T-helper 1 cell treated with Interleukin-12 subunit alpha and Interleukin-12 subunit beta and Interleukin-4 antibody, amounts not matched to agents 30 μg/mL and 1 μg/mL, for 36 hours (primary cell): ENCODE measurements around the gene CDR2.

Source experiments
- H3K27ac Mint-ChIP-seq: one replicate; pipeline ENCODE4 v1.8.0; 2021; ENCODE audit warnings: mild to moderate bottlenecking, mixed read lengths
- H3K27me3 Mint-ChIP-seq: one replicate; pipeline ENCODE4 v1.8.0; 2021; ENCODE audit warnings: low read depth, mixed read lengths
- H3K36me3 Mint-ChIP-seq: one replicate; pipeline ENCODE4 v1.8.0; 2021; ENCODE audit warnings: low read depth, mixed read lengths
- H3K4me1 Mint-ChIP-seq: one replicate; pipeline ENCODE4 v1.8.0; 2021; ENCODE audit warnings: low read depth, mixed read lengths
- H3K4me3 Mint-ChIP-seq: one replicate; pipeline ENCODE4 v1.8.0; 2021; ENCODE audit warnings: mild to moderate bottlenecking, moderate library complexity, mixed read lengths
- H3K9me3 Mint-ChIP-seq: one replicate; pipeline ENCODE4 v1.8.0; 2021; ENCODE audit warnings: mixed read lengths

The CDR2 gene

DNA sequence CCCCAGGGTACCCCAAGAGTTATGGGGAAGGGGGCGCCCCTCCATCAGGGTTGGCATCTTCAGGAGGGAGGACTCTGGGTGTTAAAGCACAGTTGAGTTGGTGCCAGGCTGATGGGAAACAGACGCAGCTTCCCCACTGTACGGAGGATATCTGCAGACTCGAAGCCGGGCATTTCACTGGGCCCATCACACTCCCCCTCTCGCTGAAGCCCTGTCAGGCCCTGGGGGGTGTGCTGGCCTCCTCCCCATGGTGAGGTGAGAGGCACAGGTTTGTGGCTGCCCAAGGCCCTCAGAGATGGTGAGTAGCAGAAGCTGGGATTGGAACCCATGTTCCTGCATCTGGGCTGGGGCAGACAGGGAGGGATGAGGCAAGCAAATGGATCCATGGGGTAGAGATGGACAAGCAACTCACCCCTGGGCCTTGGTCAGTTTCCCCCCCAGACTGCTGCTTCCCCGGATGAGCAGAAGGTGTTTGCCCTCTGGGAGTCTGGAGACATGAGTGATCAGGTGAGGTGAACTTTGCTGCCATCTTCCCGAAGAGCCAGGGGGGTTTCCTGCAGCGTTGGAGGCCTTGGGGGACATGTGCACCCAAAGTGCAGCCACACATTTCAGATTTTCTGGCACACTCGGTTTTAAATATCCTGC is 46.2 kb downstream of the CDR2 start:
- no peaks in the 10 kb centered on the region for H3K9me3 Mint-ChIP-seq
- no peak overlapping the region for H3K4me3 Mint-ChIP-seq
- H3K27me3 Mint-ChIP-seq = no peaks in the 10 kb centered on the region
- H3K36me3 Mint-ChIP-seq = peaks cover 23% of the 10 kb centered on the region
- peaks cover 5% of the 10 kb centered on the region for H3K4me1 Mint-ChIP-seq
- H3K27ac Mint-ChIP-seq = no peak overlapping the region

DNA sequence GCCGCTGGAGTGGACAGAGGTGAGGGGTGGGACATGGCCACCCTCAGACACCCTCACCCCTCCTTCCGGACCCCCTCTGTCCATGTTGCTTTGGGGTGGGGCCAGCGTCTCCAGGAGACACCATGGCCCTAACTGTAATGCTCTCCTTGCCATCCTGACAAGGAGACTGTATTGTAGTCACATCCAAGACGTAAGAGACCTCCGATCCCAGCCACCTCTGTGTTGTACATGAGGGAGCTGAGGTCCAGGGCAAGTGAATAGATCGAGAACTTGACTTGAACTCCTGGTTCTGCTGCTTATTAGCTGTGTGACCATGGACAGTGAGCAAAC is 47.0 kb downstream of the CDR2 start:
- H3K27ac Mint-ChIP-seq = no peak overlapping the region
- no peak overlapping the region for H3K4me3 Mint-ChIP-seq
- H3K36me3 Mint-ChIP-seq = peaks cover 22% of the 10 kb centered on the region
- no peaks in the 10 kb centered on the region for H3K27me3 Mint-ChIP-seq
- peaks cover 5% of the 10 kb centered on the region for H3K4me1 Mint-ChIP-seq
- no peaks in the 10 kb centered on the region for H3K9me3 Mint-ChIP-seq

DNA sequence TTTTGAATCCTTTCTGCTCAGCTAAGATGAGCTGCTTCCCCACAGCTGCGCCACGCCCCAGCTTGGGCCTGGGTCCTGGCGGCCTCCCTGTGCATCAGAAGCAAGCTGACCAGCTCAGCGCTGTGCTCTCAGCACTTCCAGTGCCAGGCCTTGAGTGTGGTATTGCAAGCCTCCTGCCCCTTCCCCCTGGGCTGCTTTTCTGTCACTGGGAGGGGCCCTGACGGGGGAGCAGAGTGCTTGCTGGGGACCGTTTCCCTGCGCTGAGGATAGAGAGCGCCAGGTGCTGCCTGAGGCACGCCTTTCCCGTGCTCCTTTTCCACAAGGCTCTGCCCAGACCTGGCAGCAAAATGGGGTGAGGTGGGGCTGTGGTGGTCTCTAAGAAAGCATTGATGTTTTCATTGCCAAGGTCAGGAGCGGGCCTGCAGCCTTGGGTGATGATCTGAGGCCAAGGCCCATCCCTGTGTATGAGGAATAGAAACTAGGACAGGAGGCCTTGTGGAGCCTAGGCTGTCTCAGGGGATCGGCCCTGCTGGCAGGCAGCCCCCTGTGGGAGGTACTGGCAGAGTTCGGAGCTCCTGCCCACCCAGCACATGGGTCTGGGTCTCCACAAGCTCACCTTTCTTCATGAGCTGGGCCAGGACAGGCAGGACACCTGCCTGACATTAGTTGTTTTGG is 47.5 kb downstream of the CDR2 start:
- Mint-ChIP-seq H3K27me3 (no peaks in the 10 kb centered on the region), H3K4me1 (peaks cover 5% of the 10 kb centered on the region), H3K4me3 (no peak overlapping the region), H3K9me3 (no peaks in the 10 kb centered on the region), H3K27ac (no peak overlapping the region), H3K36me3 (peaks cover 17% of the 10 kb centered on the region)

DNA sequence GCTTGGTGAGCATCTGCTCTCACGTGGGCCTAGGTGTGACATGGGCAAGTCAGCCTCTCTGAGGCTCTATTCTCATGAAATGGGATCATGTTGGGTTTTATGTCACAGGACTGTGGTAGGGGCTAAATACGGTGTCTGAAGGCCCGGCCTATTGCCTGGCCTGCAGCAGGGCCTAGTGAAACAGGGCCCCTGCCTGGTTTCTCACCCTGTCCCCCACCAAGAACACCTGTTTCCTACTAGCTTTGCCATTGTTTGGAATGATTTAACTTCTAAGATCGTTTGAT is 48.1 kb downstream of the CDR2 start:
- H3K4me1 Mint-ChIP-seq = peaks cover 6% of the 10 kb centered on the region
- peaks cover 12% of the 10 kb centered on the region for H3K36me3 Mint-ChIP-seq
- H3K9me3 Mint-ChIP-seq = no peaks in the 10 kb centered on the region
- H3K27me3 Mint-ChIP-seq = no peaks in the 10 kb centered on the region
- no peak overlapping the region for H3K27ac Mint-ChIP-seq
- H3K4me3 Mint-ChIP-seq = no peak overlapping the region

DNA sequence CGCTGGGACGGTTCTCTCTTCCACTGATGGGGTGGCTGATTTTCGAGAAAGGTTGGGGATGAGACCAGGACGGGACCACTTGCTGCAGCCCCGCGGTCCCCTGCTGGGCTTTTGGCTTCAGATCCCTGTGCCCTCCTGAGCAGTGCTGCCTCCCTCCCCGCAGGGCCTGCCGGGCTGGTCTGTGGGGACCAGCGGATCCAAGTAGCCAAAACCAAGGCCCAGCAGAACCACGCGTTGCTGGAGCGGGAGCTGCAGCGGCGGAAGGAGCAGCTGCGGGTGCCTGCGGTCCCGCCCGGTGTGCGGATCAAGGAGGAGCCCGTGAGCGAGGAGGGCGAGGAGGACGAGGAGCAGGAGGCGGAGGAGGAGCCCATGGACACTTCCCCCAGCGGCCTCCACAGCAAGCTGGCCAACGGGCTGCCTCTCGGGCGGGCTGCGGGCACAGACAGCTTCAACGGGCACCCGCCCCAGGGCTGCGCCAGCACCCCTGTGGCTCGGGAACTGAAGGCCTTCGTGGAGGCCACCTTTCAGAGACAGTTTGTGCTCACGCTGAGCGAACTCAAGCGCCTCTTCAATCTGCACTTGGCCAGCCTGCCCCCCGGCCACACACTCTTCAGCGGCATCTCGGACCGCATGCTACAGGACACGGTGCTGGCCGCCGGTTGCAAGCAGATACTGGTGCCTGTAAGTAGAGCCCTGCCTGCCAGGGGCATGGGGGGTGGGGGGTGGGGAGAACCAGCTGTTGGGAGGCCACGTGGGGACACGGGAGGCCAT is 48.6 kb downstream of the CDR2 start:
- H3K4me3 Mint-ChIP-seq = no peak overlapping the region
- peaks cover 16% of the 10 kb centered on the region for H3K36me3 Mint-ChIP-seq
- no peaks in the 10 kb centered on the region for H3K27me3 Mint-ChIP-seq
- peaks cover 10% of the 10 kb centered on the region for H3K4me1 Mint-ChIP-seq
- H3K27ac Mint-ChIP-seq = no peak overlapping the region
- H3K9me3 Mint-ChIP-seq = no peaks in the 10 kb centered on the region

DNA sequence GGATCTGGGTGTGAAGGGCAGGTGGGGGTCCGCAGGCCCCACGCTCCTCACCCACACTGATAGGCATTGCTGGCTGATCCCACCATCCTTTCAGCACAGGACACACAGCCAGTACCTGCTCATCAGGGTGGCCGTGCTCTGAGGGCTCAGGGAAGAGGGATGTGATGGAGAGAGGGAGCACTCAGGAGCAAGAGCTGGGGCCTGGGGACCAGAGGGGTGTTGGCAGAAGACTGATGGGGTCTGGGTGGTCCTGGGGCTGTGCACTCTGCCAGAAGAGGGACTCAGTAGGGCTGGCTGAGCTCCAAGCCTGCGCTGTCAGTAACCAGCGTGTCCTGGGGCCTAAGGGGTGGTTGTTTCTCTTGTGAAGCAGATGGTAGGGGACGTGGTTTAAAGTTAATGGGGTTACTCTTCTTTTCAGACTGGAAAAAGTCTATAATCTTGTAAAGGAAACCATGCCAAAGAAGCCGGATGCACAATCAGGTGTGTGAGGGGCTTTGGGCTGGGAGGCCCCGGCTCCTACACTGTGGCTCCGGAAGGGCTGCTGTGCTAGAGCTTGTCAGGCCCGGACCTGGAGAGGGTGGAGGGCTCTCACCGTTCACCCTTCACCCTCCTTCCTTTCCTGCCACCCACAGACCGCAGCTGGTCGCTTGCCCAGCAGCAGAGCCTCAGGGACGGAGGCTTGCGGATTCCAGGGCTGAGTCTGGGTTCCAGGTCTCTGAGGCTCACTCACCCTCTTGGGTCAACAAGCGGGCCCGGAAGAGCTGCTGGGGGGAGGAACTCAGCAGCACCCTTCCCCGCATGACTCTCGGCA is 49.4 kb downstream of the CDR2 start:
- Mint-ChIP-seq H3K4me1 (peaks cover 4% of the 10 kb centered on the region), H3K27ac (no peak overlapping the region), H3K9me3 (no peaks in the 10 kb centered on the region), H3K27me3 (no peaks in the 10 kb centered on the region), H3K36me3 (peaks cover 13% of the 10 kb centered on the region), H3K4me3 (no peak overlapping the region)

DNA sequence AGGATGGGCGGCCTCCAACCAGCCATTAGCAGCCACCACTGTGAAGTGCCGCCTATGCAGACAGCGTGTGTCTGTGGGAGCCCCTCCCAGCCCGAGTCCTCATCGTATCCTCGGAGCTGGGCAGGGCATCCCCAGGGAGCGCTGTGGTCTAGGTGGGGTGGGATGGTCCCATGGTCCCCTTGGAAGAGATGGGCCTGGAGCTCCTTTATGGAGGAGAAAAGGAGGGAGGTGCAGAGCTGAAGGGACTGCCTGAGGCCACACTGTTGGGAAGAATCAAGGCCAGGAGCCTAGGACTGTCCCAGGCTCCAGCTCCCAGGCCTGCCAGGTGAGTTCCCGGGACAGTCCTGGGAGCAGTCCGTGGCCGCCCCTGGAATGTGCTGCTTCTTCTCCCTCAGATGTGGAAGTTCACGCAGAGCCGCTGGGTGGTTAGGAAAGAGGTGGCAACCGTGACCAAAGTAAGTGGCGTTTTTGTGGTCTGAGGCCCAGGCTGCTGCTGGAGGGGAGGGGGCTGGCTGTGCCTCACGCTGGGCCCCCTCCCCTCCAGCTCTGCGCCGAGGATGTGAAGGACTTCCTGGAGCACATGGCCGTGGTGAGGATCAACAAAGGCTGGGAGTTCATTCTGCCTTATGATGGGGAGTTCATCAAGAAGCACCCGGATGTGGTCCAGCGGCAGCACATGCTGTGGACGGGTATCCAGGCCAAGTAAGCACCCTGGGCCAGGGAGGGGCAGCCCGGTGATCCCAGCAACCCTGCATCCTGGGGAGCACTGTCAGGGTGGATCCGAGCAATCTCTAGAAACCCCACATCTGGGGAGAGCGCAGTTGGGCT is 50.2 kb downstream of the CDR2 start:
- peaks cover 17% of the 10 kb centered on the region for H3K36me3 Mint-ChIP-seq
- H3K9me3 Mint-ChIP-seq = no peaks in the 10 kb centered on the region
- H3K27ac Mint-ChIP-seq = no peak overlapping the region

DNA sequence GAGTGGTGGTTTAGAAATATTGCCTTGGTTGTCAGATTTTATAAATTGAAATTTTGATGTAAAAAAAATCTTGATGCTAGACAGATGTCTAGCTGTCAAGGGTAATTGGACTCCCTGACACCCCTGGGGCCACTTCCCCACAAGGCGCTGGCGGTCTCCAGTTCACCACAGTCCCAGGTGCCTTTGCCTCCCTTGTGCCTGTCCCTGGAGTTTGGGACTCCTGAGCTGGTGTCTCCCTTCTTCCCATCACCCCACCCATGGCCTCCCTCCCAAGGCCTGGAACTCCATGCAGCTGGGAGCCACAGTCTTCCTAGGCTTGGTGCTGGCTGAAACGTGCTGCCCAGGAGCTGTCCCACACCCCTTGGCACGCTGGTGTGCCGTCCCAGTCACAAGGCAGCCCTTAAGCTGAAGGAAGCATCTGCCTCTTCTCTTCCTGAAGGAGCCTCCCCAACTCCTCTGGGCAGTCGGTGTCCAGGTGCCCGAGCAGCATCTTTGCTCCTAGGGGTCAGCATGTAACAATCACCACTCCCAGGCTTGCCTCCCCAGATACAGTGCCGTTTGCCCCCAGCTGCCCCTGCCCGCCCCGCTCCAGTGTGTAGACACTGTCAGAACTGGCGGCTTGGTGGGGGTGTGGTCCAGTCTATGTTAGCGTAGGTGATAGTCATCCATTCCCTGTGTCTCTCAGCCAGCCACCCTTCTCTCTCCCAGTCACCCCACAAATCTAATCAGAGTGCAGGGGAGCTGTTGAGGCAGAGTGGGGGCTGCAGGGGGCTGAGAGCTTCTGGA is 51.1 kb downstream of the CDR2 start:
- H3K27me3 Mint-ChIP-seq = no peaks in the 10 kb centered on the region
- H3K9me3 Mint-ChIP-seq = no peaks in the 10 kb centered on the region
- peaks cover 4% of the 10 kb centered on the region for H3K4me1 Mint-ChIP-seq
- H3K27ac Mint-ChIP-seq = no peak overlapping the region
- H3K36me3 Mint-ChIP-seq = peaks cover 17% of the 10 kb centered on the region
- no peak overlapping the region for H3K4me3 Mint-ChIP-seq

More for the DNA sequence above, 50.2 kb downstream of the CDR2 start:
- H3K27me3 Mint-ChIP-seq = no peaks in the 10 kb centered on the region
- H3K4me1 Mint-ChIP-seq = peaks cover 4% of the 10 kb centered on the region
- H3K4me3 Mint-ChIP-seq = no peak overlapping the region

DNA sequence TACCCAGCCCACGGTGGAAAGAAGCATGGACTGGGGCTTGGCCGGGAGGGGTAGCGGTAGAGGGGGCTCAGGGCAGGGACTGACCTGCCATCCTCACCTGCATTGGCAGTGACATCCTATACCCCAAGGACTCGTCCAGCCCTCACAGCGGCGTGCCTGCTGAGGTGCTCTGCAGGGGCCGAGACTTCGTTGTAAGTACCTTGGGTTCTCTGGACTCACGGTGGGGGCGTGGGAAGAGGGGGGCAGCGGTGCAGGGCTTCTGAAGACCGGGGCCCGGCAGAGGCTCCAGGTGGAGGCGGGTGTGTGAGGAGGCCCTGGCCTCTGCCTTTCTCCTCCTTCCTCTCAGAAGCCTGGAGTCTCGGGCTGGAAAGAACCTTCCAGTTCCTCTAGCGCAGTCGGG is 51.7 kb downstream of the CDR2 start:
- Mint-ChIP-seq H3K27me3 (no peaks in the 10 kb centered on the region), H3K9me3 (no peaks in the 10 kb centered on the region), H3K36me3 (peaks cover 17% of the 10 kb centered on the region), H3K27ac (no peak overlapping the region), H3K4me1 (peaks cover 4% of the 10 kb centered on the region), H3K4me3 (no peak overlapping the region)

DNA sequence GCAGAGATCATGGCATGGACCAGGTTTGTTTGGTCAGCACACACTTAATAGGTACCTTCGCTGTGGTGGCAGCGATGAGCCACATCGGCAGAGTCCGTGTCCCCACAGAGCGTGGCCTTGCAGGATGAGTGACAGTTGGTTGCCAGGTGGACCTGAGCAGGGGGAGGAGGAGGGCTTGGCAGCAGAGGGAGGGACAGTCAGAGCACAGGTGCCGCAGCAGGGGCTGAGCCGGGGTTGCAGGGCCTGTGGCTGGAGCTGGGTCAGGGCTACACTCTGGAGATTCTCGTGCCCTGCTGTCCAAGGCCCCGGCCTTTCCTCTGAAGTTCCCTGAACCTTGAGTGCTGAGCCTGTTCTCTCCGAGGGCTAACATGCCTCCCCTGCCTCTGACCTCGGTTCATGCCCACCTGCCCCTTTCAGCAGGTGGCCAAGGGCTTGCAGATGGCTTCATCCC is 52.4 kb downstream of the CDR2 start:
- peaks cover 19% of the 10 kb centered on the region for H3K36me3 Mint-ChIP-seq
- peaks cover 4% of the 10 kb centered on the region for H3K4me1 Mint-ChIP-seq
- no peak overlapping the region for H3K27ac Mint-ChIP-seq
- no peaks in the 10 kb centered on the region for H3K27me3 Mint-ChIP-seq
- H3K9me3 Mint-ChIP-seq = no peaks in the 10 kb centered on the region
- no peak overlapping the region for H3K4me3 Mint-ChIP-seq

DNA sequence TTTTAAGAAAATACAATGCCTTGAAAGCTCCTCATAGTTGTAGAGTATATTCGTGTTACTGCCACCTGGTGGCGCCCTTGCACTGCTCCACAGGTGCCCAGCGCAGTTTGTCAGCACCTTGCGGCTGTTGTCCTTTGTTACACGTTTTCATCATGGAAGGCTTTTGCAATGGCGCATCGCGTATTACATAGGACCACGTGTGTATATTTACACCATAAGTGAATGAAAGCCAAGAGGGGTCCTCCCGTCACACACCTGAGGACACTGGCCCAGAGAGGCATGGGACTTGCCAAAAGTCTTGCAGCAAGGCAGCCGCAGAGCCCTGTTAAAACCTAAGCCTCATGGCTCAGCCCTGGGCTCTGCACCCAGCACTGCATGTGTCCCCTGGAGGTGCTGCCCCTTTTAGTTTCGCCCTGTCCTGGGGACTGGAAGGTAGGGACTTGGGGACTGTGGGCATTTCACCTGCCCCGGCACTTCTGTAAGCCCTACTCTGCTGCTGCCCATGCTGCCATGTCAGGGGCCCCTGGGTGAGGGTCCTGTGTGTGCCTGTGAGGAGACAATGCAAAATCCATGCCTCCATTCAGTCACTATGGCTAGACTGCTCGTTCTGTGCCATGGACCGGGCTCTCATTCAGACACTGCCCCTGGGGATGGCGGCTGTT is 52.9 kb downstream of the CDR2 start:
- Mint-ChIP-seq H3K27ac (no peak overlapping the region), H3K27me3 (no peaks in the 10 kb centered on the region), H3K36me3 (peaks cover 19% of the 10 kb centered on the region), H3K4me3 (no peak overlapping the region), H3K4me1 (peaks cover 4% of the 10 kb centered on the region), H3K9me3 (no peaks in the 10 kb centered on the region)

DNA sequence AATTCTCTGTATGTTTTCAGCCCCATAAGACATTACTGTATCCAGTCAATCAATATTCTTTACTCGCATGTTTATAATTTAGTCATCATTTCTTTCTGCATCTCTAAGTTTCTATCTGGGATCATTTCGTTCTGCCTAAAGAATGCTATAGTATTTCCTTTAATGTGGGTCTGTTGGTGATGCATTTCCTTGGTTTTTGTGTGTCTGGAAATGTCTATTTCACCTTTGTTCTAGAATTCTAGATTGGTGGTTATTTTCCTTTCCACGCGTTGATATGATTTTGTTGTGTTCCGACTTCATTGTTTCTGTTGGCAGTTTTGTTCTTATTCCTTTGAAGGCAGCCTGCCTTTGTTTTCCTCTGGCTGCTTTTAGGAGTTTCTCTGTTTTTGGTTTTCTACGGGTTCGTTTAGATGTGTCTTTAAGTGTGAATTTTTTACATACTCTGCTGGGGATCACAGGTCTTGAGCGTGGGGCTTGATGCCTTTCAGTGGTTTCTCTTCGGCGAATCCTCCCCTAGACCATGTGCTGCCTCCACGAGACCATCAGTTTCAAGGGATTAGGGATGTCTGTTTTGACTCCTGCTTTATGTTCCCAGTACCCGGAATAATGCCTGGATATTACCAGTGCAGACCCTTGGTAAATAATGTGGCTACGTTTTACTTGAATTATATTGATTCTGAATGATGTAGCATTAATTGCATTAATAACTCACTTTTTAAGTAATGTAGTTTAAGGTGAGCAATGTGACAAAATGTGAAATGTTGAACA is 53.7 kb downstream of the CDR2 start:
- H3K4me3 Mint-ChIP-seq = no peak overlapping the region
- H3K36me3 Mint-ChIP-seq = peaks cover 19% of the 10 kb centered on the region
- H3K9me3 Mint-ChIP-seq = no peaks in the 10 kb centered on the region
- peaks cover 4% of the 10 kb centered on the region for H3K4me1 Mint-ChIP-seq
- no peaks in the 10 kb centered on the region for H3K27me3 Mint-ChIP-seq
- no peak overlapping the region for H3K27ac Mint-ChIP-seq
